ENCODE measurements around the gene TRIM33.
A peak's percentile ranks its signal among the peaks of the same experiment; 100 is the strongest.

The TRIM33 gene

GRCh38 chr1:114346480-114347029, 164.4 kb downstream of the TRIM33 start:
- H3K4me3 ChIP-seq (ENCODE audit: control insufficient read depth, low read depth, low read length), result peak overlapping the region; percentile 58
- peak; percentile 92 for DNase-seq (ENCODE audit: low read depth)
- TF ChIP-seq, protein P1, sequence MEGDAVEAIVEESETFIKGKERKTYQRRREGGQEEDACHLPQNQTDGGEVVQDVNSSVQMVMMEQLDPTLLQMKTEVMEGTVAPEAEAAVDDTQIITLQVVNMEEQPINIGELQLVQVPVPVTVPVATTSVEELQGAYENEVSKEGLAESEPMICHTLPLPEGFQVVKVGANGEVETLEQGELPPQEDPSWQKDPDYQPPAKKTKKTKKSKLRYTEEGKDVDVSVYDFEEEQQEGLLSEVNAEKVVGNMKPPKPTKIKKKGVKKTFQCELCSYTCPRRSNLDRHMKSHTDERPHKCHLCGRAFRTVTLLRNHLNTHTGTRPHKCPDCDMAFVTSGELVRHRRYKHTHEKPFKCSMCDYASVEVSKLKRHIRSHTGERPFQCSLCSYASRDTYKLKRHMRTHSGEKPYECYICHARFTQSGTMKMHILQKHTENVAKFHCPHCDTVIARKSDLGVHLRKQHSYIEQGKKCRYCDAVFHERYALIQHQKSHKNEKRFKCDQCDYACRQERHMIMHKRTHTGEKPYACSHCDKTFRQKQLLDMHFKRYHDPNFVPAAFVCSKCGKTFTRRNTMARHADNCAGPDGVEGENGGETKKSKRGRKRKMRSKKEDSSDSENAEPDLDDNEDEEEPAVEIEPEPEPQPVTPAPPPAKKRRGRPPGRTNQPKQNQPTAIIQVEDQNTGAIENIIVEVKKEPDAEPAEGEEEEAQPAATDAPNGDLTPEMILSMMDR (conservative IDR thresholded peaks at IDR 0.05; ENCODE audit: control insufficient read depth, insufficient read depth, low read depth, low read length), result peak; percentile 100

DNA sequence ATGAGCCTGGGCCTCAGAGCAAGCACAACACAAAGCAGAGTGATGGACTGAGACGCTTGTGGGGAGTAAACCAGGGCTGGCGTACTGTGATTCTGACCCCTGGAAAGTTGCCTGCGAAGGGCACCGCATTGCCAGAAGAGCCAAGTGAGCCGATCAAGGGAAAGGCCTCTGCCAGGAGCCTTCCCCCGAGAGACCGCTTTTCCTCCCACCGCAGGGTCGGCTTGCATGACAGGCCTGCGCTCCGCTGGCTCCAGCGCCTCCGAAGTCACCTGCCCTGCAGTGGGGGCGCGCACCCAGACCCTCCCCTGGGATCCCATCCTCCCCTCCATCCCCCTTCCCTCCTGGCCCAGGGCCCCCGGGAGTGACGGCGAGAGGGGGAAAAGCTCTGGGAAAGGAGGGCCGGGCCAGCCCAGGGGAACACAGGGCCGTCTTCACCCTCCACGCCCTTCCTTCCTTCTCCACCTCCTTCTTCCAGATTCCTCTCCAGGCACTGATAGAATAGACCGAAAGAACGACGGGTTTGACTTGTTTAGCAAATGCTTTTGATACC, 165.0 kb downstream of the TRIM33 start:
- peak; percentile 17 for DNase-seq (ENCODE audit: low read depth)
- TF ChIP-seq, protein P1 (conservative IDR thresholded peaks at IDR 0.05; ENCODE audit: control insufficient read depth, insufficient read depth, low read depth, low read length), result no peak
- H3K4me3 ChIP-seq (ENCODE audit: control insufficient read depth, low read depth, low read length), result peak overlapping the region; percentile 58

DNA sequence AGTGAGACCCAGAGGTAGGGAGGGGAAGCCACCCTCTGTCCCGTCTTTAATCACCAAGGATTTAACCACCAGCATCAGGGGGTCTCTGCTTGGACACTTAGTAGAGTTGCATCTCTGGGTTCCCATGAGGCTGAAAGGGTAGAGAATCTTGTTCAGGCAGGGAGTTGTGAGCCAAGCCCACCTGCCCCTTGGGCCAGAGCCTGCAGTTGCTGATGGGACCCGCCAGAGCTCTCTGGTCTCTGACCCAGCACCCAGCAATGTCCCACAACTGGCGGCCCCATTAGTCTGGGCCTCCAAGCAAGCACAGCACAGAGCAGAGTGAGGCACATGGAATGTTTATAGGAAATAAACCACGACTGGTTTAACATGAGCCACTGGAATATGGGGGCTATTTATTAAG, 166.3 kb downstream of the TRIM33 start:
- TF ChIP-seq, protein P1 (conservative IDR thresholded peaks at IDR 0.05; ENCODE audit: control insufficient read depth, insufficient read depth, low read depth, low read length), result no peak
- DNase-seq (ENCODE audit: low read depth), result no peak

More for the DNA sequence above, 166.3 kb downstream of the TRIM33 start:
- no peak overlapping the region for H3K4me3 ChIP-seq (ENCODE audit: control insufficient read depth, low read depth, low read length)

Measured in fibroblast of mammary gland (primary cell).